Measurements from ENCODE around the gene PLCH2.
"Not testable (repeated sequence)": the region's sequence is repeated elsewhere in the genome, so short reads cannot be mapped to it uniquely, and the experiment has no call there.

GRCh38 chr1:2459102-2459753 lies 16.9 kb upstream of the PLCH2 start:
- TF ChIP-seq CTCF (IDR thresholded peaks at IDR 0.05); POLR2AphosphoS5 (IDR thresholded peaks at IDR 0.05); POLR2A (IDR thresholded peaks at IDR 0.05); EP300 (IDR thresholded peaks at IDR 0.05; ENCODE audit: low read depth): not testable (repeated sequence)

Measured in transverse colon (tissue), 4 donors.